ENCODE measurements around the gene UQCC5.

The UQCC5 gene, protein sequence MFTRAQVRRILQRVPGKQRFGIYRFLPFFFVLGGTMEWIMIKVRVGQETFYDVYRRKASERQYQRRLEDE

DNA sequence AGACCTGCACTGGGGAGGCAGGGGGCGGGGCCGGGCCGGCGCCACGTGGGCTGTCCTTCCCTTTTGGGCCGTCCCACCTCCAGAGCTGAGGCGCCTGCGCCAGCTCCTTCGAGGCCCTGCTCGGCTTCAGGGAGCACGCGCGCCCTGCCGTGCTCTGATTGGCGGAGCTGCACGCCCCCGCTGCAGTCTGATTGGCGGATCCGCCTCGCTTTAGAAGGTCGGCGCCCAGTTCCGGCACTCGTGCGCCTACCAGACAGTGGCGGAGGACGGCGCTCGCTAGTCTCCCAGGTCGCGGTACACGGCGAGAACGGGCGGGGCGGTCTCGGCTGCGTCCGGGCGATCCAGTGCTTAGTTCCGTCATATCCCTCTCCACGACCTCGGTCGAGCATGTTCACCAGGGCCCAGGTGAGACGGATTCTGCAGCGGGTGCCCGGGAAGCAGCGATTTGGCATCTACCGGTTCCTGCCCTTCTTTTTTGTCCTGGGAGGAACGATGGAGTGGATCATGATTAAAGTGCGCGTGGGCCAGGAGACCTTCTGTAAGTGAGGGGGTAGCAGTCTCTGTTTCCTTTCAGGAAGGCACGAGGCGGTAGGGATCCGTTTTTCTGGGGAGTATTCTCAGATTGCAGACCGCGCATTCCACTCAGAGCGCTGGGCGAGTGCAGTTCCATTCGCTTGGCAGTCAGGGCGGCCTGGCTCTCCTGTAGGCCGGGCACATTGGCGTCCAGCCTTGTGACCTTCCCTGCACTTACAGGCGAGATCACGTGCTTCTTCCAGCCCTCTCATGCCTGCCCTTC, at the start of gene UQCC5:
UQCC5 (plus strand) TSS at position 237 of the 796 bp plus-strand sequence; CDS start at position 388, 151 bp downstream.
- peak; percentile 98 for DNase-seq

DNA sequence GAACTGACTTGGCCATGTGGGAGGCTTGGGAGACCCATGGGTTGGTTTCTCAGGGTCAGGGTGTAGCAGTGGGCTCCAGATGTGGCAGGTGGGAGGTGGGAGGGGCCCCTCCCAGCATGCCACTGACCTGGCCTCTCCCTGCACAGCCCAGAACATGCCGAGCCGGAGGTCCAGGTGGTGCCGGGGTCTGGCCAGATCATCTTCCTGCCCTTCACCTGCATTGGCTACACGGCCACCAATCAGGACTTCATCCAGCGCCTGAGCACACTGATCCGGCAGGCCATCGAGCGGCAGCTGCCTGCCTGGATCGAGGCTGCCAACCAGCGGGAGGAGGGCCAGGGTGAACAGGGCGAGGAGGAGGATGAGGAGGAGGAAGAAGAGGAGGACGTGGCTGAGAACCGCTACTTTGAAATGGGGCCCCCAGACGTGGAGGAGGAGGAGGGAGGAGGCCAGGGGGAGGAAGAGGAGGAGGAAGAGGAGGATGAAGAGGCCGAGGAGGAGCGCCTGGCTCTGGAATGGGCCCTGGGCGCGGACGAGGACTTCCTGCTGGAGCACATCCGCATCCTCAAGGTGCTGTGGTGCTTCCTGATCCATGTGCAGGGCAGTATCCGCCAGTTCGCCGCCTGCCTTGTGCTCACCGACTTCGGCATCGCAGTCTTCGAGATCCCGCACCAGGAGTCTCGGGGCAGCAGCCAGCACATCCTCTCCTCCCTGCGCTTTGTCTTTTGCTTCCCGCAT, 49.2 kb upstream of the UQCC5 start:
- DNase-seq: no peak

DNA sequence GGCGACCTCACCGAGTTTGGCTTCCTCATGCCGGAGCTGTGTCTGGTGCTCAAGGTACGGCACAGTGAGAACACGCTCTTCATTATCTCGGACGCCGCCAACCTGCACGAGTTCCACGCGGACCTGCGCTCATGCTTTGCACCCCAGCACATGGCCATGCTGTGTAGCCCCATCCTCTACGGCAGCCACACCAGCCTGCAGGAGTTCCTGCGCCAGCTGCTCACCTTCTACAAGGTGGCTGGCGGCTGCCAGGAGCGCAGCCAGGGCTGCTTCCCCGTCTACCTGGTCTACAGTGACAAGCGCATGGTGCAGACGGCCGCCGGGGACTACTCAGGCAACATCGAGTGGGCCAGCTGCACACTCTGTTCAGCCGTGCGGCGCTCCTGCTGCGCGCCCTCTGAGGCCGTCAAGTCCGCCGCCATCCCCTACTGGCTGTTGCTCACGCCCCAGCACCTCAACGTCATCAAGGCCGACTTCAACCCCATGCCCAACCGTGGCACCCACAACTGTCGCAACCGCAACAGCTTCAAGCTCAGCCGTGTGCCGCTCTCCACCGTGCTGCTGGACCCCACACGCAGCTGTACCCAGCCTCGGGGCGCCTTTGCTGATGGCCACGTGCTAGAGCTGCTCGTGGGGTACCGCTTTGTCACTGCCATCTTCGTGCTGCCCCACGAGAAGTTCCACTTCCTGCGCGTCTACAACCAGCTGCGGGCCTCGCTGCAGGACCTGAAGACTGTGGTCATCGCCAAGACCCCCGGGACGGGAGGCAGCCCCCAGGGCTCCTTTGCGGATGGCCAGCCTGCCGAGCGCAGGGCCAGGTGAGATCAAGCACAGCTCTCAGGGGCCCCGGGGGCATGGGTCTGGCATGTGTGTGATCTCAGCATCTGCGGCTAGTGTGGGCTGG, 48.4 kb upstream of the UQCC5 start:
- DNase-seq: no peak

DNA sequence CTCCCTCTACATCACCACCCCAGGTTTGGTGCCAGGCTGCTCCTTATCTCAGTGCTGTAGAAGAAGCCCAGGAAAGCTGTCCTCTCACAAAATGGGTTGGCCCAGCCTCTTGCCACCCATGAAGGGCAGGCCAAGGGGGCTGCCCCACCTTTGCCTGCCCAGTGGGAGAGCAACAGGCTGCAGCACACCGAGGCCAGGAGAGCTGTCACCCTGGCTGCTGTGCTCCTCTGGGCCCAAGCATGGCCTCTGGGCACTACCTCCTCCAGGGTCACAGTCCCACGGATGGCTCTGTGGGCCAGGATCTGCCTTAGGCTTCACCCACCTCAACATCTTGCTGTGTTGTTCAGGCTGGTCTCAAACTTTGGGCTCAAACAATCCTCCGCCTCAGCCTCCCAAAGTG, 47.7 kb upstream of the UQCC5 start:
- DNase-seq: no peak

DNA sequence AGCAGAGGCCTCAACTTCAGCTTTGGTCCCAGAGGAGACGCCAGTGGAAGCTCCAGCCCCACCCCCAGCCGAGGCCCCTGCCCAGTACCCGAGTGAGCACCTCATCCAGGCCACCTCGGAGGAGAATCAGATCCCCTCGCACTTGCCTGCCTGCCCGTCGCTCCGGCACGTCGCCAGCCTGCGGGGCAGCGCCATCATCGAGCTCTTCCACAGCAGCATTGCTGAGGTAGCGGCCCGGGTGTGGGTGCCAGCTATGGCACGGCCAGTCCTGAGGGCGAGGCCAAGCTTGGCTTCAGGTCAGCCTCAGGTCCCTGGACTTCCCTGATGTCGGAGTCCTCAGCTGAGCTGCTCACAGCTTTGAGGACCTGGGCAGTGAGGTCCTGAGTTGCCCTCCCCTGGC, 47.0 kb upstream of the UQCC5 start:
- no peak for DNase-seq

DNA sequence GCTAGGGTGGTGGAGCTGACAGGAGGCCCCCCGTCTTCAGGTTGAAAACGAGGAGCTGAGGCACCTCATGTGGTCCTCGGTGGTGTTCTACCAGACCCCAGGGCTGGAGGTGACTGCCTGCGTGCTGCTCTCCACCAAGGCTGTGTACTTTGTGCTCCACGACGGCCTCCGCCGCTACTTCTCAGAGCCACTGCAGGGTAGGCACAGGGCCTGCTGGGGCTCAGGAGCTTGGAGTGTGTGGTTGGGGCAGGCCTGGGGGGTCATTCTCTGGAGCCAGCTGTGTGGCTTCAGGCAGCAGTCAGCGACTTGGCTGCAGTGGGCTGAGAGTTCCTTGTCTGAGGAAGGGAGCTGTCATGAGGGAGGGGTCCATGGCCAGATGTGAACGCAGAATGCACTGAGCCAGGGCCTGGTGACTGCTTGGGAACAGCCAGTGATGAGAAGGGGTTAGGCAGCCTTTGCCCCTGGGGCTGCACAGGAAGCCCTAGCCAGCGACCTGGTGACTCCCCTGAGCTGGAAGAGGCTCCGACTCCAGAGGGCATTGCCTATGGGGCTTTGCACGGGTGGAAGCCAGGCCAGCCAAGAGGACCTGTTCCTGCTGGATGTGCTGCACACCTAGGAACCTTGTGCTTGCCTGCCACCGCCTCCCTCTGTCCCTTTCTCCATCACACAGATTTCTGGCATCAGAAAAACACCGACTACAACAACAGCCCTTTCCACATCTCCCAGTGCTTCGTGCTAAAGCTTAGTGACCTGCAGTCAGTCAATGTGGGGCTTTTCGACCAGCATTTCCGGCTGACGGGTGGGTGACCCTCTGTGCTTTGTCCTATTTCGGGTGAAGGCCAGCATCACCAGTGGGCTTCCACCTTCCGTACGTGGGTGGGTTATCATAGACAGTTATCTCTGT, 46.1 kb upstream of the UQCC5 start:
- DNase-seq: no peak

DNA sequence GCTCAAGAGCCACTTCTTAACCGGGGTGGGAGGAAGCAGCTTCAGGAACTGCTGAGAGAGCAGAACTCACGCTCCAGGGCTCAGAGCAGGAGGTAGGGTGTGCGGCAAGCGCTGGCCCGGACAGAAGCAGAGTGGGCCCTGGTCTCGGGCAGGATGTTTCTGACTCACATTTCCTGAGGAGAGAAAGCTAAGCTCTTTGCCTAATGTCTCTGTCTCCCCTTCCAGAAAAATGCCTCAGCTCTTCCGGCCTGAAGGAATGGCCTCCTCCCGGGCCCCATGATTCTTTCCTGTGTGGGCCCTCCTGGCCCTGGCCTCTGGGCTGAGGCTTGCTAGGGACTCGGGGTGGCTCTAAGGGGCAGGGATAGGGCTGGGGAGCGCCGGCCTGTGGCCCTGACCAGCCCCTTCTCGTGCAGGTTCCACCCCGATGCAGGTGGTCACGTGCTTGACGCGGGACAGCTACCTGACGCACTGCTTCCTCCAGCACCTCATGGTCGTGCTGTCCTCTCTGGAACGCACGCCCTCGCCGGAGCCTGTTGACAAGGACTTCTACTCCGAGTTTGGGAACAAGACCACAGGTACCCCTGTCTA, 45.4 kb upstream of the UQCC5 start:
- DNase-seq: no peak

DNA sequence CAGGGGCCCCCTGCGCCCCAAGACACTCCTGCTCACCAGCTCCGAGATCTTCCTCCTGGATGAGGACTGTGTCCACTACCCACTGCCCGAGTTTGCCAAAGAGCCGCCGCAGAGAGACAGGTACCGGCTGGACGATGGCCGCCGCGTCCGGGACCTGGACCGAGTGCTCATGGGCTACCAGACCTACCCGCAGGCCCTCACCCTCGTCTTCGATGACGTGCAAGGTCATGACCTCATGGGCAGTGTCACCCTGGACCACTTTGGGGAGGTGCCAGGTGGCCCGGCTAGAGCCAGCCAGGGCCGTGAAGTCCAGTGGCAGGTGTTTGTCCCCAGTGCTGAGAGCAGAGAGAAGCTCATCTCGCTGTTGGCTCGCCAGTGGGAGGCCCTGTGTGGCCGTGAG, 44.3 kb upstream of the UQCC5 start:
- no peak for DNase-seq

DNA sequence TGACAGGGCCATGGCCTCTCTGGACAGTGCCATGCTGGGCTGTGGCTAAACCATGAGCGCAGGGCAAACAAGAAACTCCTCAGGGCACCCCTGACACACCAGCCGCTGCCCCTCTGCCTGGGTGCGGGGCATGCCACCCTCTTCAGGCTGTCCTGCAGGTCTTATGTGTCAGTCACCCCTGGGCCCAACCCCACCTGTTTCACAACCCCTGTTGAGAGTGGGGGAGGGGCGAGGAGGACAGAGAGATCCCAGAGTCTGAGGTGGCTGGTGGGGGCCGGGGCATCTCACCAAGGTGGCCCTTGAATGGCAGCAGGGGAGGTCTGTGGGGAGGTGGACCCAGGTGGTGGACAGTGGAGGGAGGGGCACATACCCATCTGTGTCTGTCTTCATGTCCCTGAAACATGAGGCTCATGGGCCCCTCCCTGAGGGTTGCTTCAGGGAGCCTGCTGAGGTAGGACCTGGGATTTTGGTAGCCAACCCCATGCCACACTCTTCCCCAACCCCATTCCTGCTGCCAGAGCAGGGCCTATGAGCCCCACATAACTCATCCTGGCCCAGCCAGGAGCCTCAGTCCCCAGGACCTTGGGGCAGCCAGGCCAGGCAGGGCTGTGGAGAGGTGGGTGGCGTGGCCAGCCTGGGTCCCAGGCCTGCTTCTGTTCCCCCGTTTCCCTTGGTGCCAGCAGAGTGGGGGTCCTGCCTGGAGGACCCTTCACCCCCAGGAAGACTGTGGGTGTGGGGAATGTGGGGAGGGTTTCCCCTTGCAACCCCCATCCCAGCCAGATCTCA, 43.0 kb upstream of the UQCC5 start:
- DNase-seq: no peak

DNA sequence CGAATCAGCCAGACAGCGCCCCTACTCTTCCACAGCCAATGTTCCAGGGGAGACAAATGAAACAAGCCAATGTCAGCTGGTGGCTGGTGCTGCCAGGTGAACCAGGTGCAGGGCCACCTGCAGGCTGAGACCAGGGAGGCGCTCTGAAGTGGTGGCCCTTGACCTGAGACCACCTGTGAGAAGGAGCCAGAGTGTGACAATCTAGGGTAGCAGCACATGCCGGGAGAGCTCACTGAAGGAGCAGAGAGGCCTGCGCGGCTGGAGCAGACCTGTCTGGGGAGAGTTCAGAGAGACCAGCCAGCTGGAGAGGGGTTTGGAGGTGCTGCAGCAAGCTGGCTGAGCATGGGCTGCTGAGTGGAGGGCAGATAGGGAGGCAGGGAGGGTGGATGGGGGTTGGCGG, 42.0 kb upstream of the UQCC5 start:
- no peak for DNase-seq

DNA sequence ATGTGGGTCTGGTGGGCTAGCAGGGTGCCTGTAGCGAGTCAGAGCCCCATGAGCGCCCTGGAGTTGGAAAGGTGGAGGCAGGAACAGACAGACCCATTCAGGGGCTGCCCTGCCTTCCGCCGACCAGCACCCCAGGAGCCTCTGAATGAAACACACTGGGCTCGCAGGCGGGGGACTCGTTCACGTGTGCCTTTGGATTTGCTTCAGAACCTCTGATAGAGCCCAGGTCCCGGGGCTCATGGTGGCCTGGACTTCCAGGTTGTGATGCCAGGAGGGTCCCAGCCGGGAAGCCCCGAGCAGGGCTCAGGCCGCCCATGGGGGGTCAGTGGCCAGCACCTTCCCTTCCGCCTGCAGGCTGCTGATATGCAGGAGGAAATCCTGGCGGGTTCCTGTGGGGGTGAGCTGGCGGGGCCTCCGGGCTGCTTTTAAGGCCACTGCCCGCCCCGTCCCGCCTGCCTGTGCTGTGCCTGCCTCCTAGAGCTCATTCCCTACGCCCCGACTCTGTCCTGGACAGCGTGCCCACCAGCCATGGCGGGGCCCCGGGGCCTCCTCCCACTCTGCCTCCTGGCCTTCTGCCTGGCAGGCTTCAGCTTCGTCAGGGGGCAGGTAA, 41.4 kb upstream of the UQCC5 start, which contains the start of gene STAB1:
STAB1 (plus strand) TSS at position 453 of the 610 bp plus-strand sequence; CDS start at position 529, 76 bp downstream.
- no peak for DNase-seq

DNA sequence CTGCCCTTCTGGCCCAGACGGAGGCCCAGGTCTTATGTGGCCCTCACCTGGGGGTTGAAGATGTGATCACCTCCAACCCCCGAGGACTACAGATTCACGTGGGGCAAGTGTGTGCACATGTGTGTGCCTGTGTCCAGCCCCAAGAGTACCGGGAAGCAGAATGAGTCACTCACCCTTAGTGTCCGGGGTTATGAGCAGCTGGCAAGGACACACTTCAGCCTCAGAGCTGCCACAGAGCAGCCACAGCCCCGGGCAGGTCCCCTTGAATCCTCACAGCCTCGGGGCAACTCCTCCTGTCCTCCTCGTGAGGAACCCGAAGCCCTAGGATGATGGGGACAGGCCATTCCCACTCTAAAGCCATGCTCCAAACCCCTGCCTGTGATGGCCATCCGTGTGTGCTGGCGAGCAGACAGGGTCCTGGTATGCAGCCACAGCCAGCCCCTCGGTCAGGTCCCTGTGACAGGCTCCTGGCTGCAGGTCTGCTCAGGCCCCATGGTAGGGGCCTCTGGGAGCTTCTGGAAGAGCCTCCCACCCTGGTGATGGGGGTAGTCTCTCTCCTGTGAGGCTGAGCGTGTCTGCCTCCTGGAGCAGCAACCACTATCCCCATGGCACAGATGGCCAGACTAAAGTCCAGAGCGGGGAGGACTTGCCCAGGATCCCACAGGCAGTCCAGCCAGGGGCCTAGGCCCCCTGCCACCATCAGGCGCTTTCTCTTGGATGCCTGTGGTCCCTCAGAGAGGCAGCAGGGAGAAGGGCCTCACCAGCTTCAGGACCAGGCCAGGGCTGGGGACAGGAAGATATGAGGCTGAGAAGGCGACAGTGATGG, 40.4 kb upstream of the UQCC5 start:
- DNase-seq: no peak

DNA sequence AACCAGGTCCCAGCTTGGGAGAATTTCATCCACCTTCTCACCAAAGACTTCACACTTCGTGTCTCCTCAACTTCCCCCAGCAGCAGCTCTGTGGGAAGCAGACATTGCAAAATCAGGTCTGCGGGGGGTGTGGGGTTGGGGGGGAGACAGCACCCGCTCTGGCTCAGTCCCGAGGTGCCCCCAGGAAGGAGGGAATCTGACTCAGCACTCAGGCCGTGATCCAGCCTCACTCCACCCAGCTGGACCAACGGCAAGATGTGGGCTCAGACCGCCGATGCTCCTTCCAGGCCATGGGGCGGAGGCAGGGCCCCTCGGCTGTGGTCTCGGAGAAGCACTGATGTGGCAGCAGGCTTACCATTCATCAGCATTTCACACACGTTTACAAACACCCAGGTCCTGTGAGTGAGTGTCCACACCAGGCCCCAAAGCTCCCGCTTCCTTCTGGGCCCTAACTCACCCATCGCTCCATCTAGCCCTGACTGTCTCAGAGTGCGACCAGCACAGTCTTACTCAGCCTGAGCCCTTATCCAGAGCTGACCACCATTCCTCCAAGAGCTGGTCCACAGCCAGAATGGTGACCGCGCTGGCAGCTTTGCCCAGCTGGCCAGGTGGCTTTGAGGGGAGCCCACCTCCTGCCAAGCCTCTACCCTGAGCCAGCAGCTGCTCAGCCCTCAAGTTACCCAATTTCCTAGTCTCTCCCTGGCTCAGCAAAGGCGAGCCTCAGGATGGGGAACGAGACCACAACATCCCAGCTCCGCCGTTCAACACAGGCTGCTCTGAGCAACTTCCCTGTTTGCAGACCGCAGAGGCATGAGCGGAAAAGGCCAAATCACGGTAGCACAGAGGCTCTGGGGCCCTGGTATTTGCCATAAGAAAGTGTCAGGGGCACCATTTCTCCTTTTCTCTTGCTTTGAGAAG, 38.0 kb upstream of the UQCC5 start:
- DNase-seq: no peak

DNA sequence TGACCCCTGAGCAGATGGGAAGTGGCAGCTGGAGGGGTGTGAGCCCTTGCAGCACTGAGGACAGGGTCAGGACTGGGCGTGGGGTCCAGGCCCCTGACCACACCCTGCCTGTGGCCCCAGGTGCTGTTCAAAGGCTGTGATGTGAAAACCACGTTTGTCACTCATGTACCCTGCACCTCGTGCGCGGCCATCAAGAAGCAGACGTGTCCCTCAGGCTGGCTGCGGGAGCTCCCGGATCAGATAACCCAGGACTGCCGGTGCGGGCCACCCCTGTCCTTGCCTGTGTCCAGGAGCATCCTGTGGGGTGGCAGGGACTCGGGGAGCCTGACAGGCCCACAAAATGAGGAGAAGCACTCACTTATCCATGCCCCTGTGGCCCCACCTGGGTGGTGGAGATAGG, 35.4 kb upstream of the UQCC5 start:
- DNase-seq: no peak

DNA sequence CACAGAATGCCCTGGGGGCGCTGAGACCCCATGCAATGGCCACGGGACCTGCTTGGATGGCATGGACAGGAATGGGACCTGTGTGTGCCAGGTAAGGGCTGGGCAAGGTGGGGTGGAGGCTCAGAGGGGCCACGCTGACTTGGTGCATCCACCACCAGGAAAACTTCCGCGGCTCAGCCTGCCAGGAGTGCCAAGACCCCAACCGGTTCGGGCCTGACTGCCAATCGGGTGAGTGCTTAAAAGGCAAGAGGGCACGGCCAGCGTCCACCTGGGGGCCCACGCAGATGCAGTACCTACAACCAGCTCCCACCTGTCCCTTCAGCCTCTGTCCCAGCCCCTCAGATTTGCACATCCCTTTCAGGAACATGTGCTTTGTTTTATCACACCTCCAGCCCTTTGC, 34.4 kb upstream of the UQCC5 start:
- no peak for DNase-seq

DNA sequence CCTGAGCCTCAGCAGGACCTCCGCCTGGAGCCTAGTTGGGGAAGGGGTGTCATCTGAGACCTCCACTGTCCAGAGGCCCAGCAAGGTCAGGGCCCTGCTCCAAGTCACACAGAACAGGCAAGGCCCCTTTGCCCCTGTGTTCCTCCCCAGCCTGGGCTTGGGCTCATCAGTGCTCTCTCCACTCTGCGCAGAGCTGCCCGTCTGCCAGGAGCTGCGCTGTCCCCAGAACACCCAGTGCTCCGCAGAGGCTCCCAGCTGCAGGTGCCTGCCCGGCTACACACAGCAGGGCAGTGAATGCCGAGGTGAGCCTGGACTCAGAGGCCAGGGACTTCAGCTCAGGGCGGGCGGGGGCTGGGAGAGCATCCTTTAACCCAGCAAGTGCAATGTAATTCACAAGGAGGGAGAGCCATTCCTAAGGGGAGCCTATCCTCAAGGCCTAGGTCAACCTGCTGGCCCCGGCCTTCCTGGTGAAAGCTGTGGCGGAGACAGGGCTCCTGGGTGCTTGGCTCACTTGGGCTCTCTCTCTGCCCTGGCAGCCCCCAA, 33.5 kb upstream of the UQCC5 start:
- DNase-seq: no peak

DNA sequence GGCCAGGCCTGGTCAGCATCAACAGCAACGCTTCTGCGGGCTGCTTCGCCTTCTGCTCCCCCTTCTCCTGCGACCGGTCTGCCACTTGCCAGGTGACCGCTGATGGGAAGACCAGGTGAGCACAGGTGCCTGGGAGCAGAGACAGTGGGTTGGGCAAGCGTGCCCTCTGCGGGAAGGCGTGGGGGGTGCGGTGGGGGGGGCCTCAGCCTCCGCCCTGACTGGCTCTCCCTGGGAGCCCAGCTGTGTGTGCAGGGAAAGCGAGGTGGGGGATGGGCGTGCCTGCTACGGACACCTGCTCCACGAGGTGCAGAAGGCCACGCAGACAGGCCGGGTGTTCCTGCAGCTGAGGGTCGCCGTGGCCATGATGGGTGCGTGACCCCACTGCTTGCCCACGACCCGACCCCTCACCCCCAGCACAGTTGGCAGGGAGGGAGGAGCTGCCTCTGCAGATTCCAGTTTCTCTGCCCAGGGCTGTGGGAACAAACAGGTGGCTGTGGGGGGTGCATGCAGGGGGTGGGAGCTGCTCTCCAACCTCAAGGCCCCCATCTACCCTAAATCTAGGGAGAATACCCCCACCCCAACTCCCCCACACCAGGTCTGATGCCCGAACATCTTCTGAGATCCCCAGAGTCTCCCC, 32.5 kb upstream of the UQCC5 start:
- DNase-seq: no peak

Measured in eye (tissue), 1 donor.